GM19467 (cell line): ENCODE data around the gene MDN1.

Experiments used
- ATAC-seq: cut with Tn5 transposase; IDR thresholded peaks from one replicate; pipeline ENCODE4 v1.9.1; 2021; ENCODE audit warnings: mild to moderate bottlenecking, moderate library complexity; ENCODE audit not compliant: unreplicated experiment

MDN1 gene

DNA sequence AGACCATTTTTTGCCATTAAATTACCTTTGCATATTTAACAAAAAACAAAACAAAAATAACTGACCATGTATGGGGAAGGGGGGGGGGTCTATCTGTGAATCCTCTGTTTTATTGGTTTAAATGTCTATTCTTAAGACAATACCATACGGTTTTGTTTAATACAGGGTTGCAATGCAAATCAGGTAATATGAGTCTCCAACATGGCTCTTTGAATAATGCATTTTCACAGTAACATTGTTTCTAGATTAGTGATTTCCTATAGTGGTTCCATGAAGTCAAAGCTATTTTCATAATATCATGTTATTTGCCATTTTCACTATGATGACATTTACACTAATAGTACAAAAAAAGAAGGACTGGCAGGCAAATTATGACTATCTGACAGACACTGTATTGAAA lies 116.3 kb downstream of the MDN1 start:
- ATAC-seq = no peak

DNA sequence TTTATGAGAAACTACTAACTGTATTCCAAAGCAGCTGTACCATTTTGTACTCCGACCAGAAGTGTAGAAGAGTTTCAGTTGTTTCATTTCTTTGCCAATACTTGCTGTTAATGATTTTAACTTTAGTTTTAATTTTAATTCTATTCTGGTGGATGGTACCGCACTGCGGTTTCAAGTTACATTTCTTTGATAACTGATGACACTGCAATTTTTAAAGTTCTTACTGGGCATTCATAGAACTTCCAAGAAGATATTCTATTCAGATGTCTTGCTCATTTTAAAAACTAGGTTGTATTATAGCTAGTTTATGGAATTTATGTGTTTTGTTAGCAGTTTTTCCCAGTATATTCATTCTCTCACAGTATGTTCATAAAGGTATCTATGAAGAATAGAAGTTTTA lies 117.2 kb downstream of the MDN1 start:
- ATAC-seq = no peak

DNA sequence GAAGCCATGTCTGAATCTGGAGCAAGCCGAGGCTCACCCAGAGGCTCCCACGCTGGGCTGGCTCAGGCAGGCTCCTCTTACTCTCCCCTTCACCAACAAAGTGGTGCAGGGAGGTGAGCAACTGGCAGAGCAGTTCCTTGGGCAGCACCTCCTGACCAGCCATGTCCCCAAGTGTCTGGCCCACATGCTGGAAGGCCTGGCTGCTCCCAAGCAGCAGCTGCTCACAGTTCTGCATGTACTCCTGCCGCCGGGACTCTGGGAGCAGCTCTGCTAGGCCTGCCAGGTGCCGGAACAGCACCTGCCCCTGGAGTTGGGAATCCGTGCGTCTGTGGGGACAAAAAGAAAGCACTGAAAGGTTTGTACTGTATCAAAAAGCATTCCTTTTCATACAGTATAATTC lies 123.9 kb downstream of the MDN1 start:
- ATAC-seq = no peak

DNA sequence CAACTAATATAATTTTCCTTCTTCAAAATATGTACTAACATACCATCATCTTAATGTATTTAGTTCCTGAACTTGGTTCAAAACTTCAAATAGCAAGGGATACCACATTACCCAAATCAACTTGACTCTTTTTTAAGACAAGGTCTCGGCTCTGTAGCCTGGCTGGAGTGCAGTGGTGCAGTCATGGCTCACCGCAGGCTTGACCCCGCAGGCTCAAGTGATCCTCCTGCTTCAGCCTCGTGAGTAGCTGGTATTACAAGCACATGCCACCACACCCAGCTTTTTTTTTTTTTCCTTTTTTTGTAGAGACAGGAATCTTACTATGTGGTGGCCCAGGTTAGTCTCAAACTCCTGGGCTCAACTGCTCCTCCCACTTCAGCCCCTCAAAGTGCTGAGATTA lies 125.2 kb downstream of the MDN1 start:
- ATAC-seq = no peak

DNA sequence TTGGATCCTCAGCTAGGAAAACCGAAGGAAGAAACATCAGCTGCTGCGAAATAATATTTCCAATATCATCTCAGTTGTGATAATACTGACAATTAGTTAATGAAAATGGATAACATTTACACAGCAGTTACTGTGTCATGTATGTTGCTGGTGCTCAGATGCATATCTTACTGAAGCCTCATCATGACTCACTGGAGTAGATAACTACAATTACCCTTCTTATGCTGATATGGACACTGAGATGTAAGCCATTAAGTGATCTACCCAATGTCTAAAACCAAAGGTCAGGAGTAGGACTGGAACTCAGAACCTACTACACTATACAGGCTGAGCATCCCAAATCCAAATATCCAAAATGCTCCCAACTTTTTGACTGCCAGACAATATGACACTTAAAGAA lies 126.4 kb downstream of the MDN1 start:
- no peak for ATAC-seq

DNA sequence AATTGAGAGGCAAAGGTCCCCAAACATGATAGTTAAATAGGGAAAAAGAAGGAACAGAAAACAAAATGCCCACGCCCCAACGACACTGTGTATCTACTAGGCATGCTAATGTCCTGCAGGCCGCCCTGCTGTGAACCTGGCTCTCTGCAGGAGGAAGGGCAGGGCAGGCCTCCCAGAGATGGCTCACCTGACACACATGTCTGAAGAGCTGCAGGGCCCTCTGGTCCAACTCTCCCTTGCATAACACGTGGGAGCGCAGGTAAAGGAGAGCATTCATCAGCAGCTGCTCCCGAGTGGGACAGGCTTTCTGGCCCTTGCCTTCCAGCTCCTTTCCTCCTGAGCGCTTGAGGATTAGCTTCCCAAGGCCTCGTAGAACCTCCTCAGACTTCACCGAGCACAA lies 127.3 kb downstream of the MDN1 start:
- no peak for ATAC-seq

DNA sequence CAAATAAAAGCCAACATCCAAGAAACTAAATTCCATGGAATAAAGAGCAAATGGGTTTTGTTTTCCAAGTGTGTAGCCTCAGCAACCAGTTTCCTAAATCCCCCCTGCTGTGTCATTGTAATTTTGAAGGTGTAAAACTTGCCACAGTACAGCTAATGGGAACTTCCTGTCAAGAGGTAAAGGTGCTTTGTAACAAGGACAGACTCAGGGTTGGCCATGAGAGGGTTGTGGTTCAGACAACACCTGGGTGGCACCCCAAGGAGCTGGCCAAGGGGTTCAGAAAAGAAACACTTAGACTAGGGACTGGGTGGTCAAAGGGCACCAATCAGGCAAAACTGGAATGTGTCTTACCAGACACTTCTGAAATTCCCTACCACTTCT lies 128.7 kb downstream of the MDN1 start:
- no peak for ATAC-seq

DNA sequence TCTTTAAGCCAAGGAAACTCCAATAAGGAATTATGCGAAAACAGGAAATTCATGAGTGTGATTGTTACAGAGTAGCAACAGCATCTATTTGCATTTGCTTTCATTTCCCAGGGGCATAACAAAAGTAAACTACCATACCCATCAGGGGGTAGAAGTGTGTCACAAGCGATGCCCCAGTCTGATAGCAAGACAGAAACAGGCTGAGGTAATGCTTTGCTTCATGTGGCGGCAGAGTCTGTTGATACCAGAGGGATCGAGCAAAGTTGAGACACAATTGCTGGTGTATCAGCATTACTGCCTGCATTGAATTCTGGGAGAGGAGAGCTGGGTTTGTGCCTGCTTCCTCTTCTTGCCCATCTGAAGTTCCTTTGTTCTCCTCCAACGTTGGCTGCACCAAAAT lies 129.9 kb downstream of the MDN1 start:
- no peak for ATAC-seq

DNA sequence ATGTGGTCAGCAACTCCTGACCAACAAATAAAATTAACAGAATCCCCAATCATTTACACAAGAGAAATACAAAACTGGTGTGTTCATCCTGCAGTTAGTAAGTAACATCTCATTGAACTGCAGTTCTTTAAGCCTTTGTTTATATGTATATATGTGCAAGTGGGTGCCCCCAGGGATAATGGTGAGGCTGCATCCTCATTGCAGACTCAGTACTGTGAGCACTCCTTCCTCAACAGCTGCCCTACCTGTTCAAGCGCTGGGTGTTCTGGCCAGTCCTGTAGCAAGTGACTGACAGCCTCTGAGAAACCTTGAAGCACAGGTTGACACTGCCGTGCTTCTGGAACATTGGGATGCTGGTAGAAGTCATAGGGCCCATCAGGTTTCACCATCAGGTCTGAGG lies 131.3 kb downstream of the MDN1 start:
- no peak for ATAC-seq

DNA sequence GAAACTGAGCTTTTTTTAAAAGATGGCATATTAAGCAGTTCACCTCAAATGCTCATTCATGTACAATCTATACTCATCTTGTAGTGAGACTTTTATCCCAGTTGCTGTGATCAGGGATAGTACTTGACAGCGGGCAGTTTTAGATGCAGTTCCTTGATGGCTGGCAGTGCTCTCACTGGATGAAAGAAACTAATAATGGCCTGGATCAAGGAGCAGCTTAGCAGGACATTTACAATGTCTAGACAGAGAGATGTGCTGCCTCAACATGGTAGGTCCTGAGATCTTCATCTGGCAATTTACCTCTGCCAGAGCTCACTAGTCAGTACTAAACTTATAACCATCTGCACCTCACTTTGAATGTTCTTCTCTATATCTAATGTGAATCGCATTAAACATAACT lies 134.3 kb downstream of the MDN1 start:
- no peak for ATAC-seq

DNA sequence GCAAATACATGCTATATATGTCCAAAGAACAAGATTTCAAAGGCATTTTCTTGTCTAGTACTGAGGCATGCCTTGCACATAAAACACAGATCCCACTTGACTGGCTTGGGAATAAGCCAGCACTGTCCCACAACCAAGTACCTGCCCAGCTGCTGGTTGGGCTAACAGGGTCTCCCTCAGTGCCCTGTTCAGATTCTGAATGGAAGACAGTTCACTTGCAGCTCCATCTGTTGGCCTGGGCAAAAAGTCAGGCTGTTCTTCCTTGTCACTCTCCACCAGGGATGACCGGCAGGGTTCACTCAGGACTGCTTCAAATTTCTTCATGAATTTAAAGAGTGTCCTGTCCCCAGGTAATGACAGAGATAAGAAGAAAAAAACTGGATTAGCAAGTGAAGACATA lies 136.6 kb downstream of the MDN1 start:
- no peak for ATAC-seq

DNA sequence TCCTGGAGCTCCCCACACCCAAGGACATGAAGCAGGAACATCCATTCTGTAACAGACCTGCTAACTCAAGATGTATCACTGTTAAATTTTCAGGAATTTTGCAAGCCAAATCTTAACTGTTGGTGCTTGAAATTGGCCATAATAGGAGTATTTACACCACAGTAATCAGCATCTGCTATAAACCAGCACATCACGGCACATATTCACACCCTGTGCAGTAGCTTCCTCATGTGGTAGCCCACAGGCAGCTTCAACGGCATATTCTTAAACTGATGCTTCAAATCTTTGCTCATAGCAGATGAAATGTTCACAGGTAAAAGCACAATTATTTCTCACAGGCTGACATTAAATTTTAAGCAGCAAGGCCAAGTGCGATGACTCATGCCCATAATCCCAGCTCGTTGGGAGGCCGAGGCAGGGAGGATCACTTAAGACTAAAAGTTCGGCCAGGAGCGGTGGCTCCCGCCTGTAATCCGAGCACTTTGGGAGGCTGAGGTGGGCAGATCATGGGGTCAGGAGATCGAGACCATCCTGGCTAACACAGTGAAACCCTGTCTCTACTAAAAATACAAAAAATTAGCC lies 137.5 kb downstream of the MDN1 start:
- no peak for ATAC-seq

DNA sequence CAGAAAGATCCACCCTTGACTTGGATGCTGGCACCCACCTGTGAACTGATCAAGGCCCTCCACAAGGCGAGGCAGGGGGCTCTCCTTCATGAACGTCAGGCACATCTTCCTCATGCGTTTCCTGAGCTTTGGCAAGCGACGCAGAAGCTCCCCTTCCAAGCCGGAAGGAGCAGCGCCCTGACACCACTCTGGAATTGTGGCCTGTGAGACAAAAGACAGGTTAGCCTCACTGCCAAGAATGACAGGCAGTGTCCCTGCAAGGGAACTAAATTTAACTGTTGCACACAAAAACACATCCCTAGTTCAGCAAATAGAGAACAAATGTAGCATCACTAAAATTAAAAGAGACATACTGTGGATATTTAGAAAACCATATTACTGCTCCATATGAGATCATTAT lies 139.0 kb downstream of the MDN1 start:
- ATAC-seq = no peak

DNA sequence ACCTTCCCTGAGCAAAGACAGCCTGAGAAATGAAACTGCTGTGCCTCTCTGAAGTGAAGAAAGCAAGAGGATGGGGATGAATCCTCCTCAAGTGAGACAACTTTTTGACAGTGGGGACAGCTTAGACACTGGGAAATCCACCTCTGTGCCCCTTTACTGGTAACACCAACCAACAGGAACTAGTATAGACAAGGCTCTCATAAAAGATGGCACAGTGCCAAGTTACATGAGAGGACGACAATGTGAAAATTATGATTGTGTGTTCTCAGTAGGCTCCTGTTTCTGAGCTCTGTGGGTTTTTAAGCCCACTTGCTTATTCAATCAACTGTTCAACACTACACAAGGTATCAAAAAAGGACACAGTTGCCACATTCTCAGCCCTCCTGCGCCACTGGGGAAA lies 139.4 kb downstream of the MDN1 start:
- ATAC-seq = no peak

DNA sequence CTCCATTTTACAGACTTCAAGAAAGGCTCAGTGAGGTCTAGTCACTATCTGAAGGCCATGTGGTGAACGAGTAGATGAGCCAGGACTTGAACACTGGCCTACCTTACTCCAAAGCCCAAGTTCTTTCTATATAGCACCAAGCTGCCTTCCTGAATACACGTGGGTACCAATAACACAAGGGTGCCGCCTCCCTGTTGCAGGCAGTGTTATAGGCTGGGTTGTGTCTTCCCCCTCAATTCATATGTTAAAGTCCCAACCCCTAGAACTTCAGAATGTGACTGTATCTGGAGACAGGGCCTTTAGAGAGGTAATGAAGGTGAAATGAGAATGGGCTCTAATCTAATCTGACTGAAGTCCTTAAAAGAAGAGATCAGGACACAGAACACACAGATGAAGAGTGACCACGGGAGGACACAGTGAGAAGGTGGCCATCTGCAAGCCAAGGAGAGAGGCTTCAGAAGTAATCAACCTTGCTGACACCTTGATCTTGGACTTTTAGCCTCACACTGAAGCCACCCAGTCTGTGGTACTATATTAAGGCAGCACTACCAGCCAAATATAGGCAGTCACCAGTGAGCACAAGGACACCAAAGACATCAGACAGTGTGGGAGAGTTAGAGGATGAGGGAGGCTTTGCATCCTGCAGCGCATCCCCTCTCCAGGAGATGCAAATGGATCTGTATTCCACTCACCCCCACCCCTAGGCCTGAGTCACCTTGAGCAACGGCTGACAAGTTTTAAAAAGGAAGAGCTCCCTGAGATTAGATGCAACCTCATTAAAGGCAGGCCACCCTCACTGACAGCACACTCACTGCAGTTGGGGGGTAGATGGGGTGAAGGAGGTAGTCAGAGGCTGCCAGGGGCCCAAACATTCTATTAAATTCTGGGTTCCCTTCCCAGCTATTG lies 140.1 kb downstream of the MDN1 start:
- no peak for ATAC-seq

DNA sequence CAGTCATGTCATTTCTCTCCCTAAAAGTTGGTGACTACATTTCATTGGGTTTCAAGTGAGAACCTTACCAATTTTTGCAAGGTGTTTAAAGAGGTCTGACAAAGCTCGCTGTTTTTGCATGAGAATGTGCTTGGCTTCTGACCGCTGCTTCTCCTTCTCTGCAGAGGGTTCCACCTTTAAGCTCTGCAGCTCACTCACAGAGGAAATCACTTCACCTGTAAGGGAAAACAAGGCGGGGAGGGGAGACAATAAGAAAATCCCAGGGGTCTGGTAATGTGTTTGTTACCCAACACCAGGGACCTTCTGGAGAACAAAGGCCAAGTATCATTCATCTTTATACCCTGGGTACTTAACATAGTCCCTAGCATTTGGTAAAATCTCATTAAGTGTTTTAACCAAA lies 141.1 kb downstream of the MDN1 start:
- no peak for ATAC-seq

DNA sequence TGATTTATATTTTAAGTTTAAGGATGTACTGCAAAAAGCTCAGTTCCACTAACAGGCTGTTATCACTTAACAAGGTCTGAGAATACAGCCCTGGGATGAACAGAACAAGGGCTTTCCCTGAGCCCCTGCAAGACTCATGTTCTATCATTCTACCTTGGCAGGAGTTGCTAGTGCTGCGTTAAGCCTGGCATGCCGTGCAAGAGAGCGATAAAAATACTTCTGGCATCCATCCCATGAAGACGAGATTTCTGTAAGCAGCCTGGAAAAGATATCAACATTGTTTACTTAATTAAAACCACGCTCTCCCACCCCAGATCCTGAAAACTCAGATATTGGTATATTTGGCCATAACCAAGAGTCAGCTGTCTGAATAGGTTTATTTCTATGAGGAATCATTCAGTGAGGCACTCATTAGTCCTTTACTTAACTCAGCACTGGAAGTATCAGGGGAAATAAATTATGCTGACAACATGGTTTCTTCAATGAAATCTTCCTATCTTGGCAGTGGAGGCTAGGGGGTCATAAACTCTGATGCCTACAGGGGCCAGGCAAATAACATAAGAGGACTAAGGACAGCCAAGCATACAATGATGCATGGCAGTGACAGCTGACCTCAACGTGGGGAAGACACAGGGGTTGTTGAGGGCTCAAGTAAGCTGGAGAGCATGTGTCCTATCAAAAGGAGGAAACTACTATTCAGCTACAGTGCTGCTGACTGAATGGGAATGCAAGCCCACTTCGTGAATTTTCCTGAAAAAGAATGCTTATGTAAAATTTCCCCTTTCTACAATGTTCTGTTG lies 143.4 kb downstream of the MDN1 start:
- ATAC-seq = no peak

DNA sequence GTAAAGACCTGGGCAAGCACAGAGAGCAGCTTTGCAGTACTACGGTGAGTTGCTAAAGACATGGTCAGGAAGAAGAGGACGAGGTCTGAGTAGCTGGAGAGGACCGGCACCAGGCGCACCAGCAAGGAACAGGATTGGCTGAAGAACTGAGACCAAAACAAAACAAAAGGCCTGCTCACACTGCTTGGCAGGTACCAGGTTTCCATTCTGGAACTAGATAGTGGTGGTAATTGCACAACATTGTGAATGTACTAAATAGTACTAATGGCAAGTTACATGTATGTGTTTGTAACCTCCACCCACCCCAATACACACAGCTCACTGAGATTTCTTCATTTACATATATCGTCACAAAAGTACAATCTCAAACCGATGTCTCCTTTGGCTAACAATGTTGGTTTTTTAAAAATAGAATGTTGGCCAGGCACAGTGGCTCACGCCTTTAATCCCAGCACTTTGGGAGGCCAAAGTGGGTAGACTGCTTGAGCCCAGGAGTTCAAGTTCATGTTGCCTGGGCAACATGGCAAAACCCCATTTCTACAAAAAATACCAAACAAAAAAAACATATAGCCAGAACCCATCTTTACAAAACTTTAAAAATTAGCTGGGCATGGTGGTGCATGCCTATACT lies 148.5 kb downstream of the MDN1 start:
- no peak for ATAC-seq

DNA sequence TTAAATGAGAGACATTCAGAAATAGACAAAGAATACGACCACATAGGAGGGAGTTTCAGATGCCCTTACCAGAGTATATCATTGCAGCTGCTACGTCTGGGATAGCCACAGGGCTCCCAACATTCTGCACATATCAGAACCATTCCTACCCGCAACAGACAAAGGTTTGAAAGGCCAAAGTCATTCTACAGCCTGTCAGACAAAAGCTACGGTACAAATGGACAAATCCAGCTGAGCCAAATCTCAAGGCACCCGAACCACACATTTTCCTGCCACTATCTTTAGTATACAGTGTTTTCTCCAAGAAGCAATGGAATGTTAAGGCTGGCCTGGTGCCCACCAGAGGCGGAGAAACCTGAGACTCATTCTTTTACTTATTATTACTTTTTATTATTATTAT lies 150.6 kb downstream of the MDN1 start:
- ATAC-seq = no peak

DNA sequence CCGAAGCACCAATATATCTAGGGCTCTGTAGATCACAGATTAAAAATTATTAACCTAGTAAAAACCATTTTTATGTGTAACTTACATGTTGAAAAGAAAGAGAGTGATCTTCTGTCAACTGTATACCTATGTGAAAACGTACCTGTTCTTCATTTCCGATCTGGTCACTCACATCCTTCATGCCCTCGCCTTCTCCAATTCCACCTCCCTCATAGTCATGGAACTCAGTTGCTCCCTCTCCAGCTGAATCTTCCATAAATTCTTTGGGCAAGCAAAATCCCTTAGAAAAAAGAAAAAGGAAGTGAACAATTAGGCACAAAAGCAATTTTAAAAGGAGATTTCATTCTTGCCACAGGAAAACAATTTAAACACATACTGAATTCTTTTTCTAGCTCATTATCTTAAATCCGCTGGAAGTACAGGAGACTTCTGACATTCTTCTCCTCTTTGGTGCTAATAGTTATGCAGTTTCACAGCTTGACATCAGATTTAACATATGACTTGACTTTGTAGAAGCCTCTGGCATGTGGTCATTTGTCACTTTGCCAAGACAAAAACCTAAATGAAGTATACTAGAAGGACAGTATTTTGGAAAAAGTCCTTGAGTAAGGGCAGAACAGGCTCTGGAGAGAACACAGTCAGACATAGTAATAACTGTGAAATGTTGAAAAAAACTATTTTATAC lies 151.6 kb downstream of the MDN1 start:
- no peak for ATAC-seq

DNA sequence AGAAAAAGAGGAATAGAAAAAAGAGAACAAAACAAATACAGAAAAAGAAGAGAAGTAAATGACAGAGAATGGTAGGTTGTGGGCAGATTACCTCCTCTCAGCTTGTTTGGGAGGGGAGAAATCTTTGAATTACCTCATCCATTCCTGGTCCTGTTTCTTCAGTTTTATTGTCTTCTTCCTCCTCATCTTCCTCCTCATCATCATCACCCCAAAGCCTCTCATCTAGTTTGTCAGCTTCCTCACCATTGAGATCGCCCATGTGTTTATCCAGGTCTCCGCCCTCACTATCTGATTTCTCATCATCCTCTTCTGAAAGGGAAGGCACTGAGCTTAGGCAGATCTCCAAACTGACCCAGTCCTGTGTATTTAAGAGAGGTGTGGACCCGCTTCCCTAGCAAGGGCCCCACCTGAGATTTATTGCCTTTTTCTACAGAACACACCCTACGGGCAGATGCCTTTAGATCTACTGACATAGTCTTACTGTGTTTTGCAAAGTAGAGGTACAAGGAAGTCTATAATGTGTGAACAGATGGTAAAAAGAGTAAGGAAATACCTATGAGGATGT lies 156.9 kb downstream of the MDN1 start:
- no peak for ATAC-seq
